Epithelial cell of proximal tubule (primary cell): Measurements from ENCODE around the gene PIWIL1. TPM values are rescaled to one million over a fixed set of nuclear protein-coding genes. Genes with fewer than 3 reads are reported as not detected.

ENCODE experiments used
- DNase-seq: peaks from one replicate; pipeline ENCODE4 v3.0.0-alpha.2; 2011; ENCODE audit warnings: low read depth
- H3K4me3 ChIP-seq: 2 replicates; pipeline ENCODE4 v1.5.1; 2011; ENCODE audit warnings: low read depth, mild to moderate bottlenecking, low read length
- CTCF ChIP-seq: conservative IDR thresholded peaks from 2 replicates; pipeline ENCODE4 v1.5.1; 2012; ENCODE audit warnings: low read depth, mild to moderate bottlenecking, low read length
- total RNA-seq: library from RNA; depleted of rRNA; stranded (reverse); fragments of >200 nt; gene quantifications from 2 replicates; pipeline ENCODE4 v1.2.3, GENCODE V29; 2015

The PIWIL1 gene
- total RNA-seq, 1 donor from 2014 or later: not detected

GRCh38 chr12:130300090-130300489, 37.6 kb upstream of the PIWIL1 start:
- no peak overlapping the region for H3K4me3 ChIP-seq
- DNase-seq: no peak
- no peak for TF ChIP-seq CTCF

GRCh38 chr12:130300737-130301535, 36.8 kb upstream of the PIWIL1 start:
- no peak for TF ChIP-seq CTCF
- DNase-seq: no peak
- no peak overlapping the region for H3K4me3 ChIP-seq

- no peak overlapping the region for H3K4me3 ChIP-seq
- no peak for TF ChIP-seq CTCF
- no peak for DNase-seq
Measured at GRCh38 chr12:130301559-130301958, 36.1 kb upstream of the PIWIL1 start.

- no peak for DNase-seq
- no peak for TF ChIP-seq CTCF
Measured at GRCh38 chr12:130303781-130304180, 33.9 kb upstream of the PIWIL1 start.

GRCh38 chr12:130307859-130308258, 29.8 kb upstream of the PIWIL1 start:
- H3K4me3 ChIP-seq: no peak overlapping the region
- DNase-seq: no peak
- no peak for TF ChIP-seq CTCF

More at GRCh38 chr12:130303781-130304180, 33.9 kb upstream of the PIWIL1 start:
- no peak overlapping the region for H3K4me3 ChIP-seq

- no peak overlapping the region for H3K4me3 ChIP-seq
- TF ChIP-seq CTCF: no peak
- no peak for DNase-seq
Measured at GRCh38 chr12:130308393-130308792, 29.3 kb upstream of the PIWIL1 start.

- no peak overlapping the region for H3K4me3 ChIP-seq
- TF ChIP-seq CTCF: no peak
- no peak for DNase-seq
Measured at GRCh38 chr12:130316251-130316650, 21.4 kb upstream of the PIWIL1 start.
